ENCODE data around the gene TSPO. TPM values are rescaled to one million over a fixed set of nuclear protein-coding genes. Genes with fewer than 3 reads are reported as not detected.
"Not testable (repeated sequence)": the region's sequence is repeated elsewhere in the genome, so short reads cannot be mapped to it uniquely, and the experiment has no call there.

The TSPO gene
- polyA plus RNA-seq, 1 experiment: 313 TPM

DNA sequence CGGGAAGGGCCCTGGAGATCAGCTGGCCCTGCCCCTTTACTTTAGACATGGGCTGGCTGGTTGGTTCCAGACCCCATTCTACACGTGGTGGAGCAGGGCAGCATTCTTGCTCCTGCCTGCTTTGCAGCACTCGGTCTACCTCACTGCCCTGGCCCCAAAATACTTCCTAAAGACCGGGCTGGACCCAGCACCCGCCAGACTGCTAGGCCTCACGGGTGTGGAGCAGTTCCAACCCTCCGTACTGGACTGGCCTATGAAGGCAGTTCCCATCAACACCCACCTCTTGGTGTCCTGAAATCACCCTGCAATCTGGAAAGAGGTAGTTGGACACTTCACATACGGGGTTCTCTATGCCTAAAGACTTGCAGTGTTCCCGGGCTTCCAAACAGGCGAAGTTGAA, 14.6 kb upstream of the TSPO start:
- CTCF ChIA-PET: interaction anchor here (0.7 to 1.5 kb wide), 8 partner anchors 9 to 203 kb away, joined by 3 to 9 read pairs (median 3); partner anchors contain the start of gene BIK
- POLR2A ChIA-PET: no interaction called here
- Histone ChIP-seq H3K4me3 (ENCODE audit: low read depth, low read length) (no peak overlapping the region), H3K27me3 (ENCODE audit: control insufficient read depth, insufficient read depth, low read length) (no peaks in the 10 kb centered on the region), H3K36me3 (ENCODE audit: control insufficient read depth, insufficient read depth, low read length) (peaks cover 22% of the 10 kb centered on the region)
- TF ChIP-seq, protein P1, sequence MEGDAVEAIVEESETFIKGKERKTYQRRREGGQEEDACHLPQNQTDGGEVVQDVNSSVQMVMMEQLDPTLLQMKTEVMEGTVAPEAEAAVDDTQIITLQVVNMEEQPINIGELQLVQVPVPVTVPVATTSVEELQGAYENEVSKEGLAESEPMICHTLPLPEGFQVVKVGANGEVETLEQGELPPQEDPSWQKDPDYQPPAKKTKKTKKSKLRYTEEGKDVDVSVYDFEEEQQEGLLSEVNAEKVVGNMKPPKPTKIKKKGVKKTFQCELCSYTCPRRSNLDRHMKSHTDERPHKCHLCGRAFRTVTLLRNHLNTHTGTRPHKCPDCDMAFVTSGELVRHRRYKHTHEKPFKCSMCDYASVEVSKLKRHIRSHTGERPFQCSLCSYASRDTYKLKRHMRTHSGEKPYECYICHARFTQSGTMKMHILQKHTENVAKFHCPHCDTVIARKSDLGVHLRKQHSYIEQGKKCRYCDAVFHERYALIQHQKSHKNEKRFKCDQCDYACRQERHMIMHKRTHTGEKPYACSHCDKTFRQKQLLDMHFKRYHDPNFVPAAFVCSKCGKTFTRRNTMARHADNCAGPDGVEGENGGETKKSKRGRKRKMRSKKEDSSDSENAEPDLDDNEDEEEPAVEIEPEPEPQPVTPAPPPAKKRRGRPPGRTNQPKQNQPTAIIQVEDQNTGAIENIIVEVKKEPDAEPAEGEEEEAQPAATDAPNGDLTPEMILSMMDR (IDR thresholded peaks at IDR 0.05; ENCODE audit: insufficient read depth, low read depth, low read length): no peak
- no peak for DNase-seq (ENCODE audit: low read depth)

DNA sequence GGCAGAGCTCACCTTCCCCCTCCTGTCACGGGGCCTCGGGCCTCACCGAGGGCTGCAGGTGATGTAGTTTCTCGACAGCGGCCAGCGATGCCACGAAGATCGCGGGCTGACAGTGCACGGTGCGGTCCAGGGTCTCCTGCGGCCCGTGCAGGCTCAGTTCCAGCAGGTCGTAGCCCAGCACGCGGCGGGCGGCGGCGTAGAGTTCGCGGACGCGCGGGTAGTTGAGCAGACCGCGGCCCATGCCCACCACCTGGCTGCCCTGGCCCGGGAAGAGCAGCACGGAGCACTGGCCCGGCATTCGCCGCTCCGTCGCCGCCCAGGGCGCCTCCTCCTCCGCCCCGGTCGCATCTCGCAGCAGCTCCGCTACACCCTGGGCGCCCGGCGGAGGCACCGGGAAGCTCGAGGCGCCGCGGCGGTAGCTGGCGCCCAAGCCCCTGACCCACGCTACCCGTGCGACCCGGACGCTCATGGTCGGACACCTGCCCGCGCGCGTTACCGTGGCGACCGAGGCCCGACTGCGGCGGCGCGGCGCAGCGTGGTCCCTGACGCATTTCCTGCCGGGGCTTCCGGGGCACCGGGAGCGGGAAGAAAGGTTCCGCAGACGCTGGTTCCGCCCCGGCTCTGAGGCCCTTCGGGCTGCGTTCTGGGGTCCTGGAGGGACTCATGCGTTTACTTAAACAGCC, 8.3 kb upstream of the TSPO start, which contains the start of gene MCAT:
Gene MCAT, minus strand, starts transcription at position 519 of the 683 bp plus-strand sequence. Its CDS starts 50 bp downstream, at position 469.
- Histone ChIP-seq H3K4me3 (ENCODE audit: low read depth, low read length) (peak within 1 kb of the TSS; percentile 99), H3K27me3 (ENCODE audit: control insufficient read depth, insufficient read depth, low read length) (no peaks in the 10 kb centered on the region), H3K36me3 (ENCODE audit: control insufficient read depth, insufficient read depth, low read length) (peaks cover 9% of the 10 kb centered on the region)
- no peak for DNase-seq (ENCODE audit: low read depth)
- TF ChIP-seq, protein P1 (IDR thresholded peaks at IDR 0.05; ENCODE audit: insufficient read depth, low read depth, low read length): no peak
- CTCF ChIA-PET: interaction anchor here (0.6 to 1.2 kb wide), 2 partner anchors 8 to 270 kb away, joined by 3 to 6 read pairs; partner anchors contain the start of gene TSPO
- POLR2A ChIA-PET: no interaction called here

GRCh38 chr22:43144949-43145348, 6.4 kb upstream of the TSPO start:
- Histone ChIP-seq H3K27me3 (ENCODE audit: control insufficient read depth, insufficient read depth, low read length) (no peaks in the 10 kb centered on the region), H3K4me3 (ENCODE audit: low read depth, low read length) (no peak overlapping the region), H3K36me3 (ENCODE audit: control insufficient read depth, insufficient read depth, low read length) (peaks cover 6% of the 10 kb centered on the region; the same call in 1 of the 2 replicates)
- DNase-seq (ENCODE audit: low read depth): no peak
- ChIA-PET POLR2A (no interaction called here), CTCF (no interaction called here)
- TF ChIP-seq, protein P1 (IDR thresholded peaks at IDR 0.05; ENCODE audit: insufficient read depth, low read depth, low read length): no peak

DNA sequence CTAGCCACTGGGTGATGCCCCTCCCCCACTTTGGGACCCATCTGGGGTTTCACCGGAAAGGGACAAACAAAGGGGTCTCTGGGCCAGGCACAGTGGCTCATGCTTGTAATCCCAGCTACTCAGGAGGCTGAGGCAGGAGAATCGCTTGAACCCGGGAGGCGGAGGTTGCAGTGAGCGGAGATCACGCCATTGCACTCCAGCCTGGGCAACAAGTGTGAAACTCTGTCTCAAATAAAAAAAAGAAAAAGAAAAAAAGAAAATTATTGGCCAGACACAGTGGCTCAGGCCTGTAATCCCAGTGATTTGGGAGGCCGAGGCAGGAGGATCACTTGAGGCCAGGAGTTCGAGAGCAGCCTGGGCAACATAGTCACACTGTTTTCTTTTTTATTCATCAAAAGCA, 6.0 kb upstream of the TSPO start:
- H3K36me3 ChIP-seq (ENCODE audit: control insufficient read depth, insufficient read depth, low read length); H3K27me3 ChIP-seq (ENCODE audit: control insufficient read depth, insufficient read depth, low read length); POLR2A ChIA-PET; H3K4me3 ChIP-seq (ENCODE audit: low read depth, low read length); DNase-seq (ENCODE audit: low read depth): not testable (repeated sequence)
- CTCF ChIA-PET: interaction anchor here (0.6 kb wide), 1 partner anchor 1750 kb away, joined by 3 read pairs; no protein-coding TSS in a partner anchor

DNA sequence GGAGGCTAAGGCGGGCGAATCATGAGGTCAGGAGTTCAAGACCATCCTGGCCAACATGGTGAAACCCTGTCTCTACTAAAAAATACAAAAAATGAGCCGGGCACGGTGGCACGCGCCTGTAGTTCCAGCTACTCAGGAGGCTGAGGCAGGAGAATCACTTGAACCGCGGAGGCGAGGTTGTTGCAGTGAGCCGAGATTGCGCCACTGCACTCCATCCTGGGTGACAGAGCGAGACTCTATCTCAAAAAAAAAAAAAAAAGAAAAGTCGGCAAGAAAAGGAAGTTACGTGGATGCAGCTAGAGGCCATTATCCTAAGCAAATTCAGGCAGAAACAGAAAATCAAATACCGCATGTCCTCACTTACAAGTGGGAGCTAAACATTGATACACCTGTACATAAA, 5.0 kb upstream of the TSPO start:
- CTCF ChIA-PET: interaction anchor here (0.6 to 0.9 kb wide), 2 partner anchors 9 to 1749 kb away, joined by 3 read pairs; no protein-coding TSS in a partner anchor
- POLR2A ChIA-PET; H3K4me3 ChIP-seq (ENCODE audit: low read depth, low read length); DNase-seq (ENCODE audit: low read depth); H3K36me3 ChIP-seq (ENCODE audit: control insufficient read depth, insufficient read depth, low read length); H3K27me3 ChIP-seq (ENCODE audit: control insufficient read depth, insufficient read depth, low read length): not testable (repeated sequence)

DNA sequence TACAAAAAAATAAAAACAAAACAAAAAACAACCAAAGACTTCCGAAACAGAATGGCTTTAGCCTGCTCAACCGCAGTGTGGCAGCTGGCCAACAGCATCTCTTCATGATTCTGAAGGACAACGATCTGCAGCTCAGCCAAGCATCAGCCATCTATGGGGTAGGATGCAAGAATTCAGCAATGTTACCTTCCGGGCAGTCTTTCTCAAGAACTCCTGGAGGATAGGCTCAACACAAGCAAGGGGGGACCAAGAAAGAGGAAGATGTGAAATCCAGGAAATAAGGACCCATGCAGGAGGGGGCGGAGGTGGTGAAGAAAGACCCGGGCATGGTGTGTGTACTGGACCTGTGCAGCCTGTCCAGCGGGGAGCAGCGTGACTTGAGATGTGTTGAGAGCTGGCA, 3.5 kb upstream of the TSPO start:
- ChIA-PET POLR2A (no interaction called here), CTCF (interaction anchor here (0.6 to 0.9 kb wide), 2 partner anchors 9 to 12 kb away, joined by 3 read pairs; no protein-coding TSS in a partner anchor)
- Histone ChIP-seq H3K27me3 (ENCODE audit: control insufficient read depth, insufficient read depth, low read length) (no peaks in the 10 kb centered on the region), H3K36me3 (ENCODE audit: control insufficient read depth, insufficient read depth, low read length) (no peaks in the 10 kb centered on the region), H3K4me3 (ENCODE audit: low read depth, low read length) (no peak overlapping the region)
- TF ChIP-seq, protein P1 (IDR thresholded peaks at IDR 0.05; ENCODE audit: insufficient read depth, low read depth, low read length): no peak
- DNase-seq (ENCODE audit: low read depth): no peak

Data from BJ (cell line).